ENCODE results near the gene RPP40. TPM values are rescaled to one million over a fixed set of nuclear protein-coding genes. Genes with fewer than 3 reads are reported as not detected.

Gene RPP40
- total and polyA plus RNA-seq, 2 of the 8 experiments (the other 6 are each of a cell fraction or from before 2014, with no cell fraction given): 7.0 to 15.7 TPM

GRCh38 chr6:5011346-5011745 is 7.5 kb upstream of the RPP40 start:
- H4K8ac ChIP-seq (ENCODE audit: extremely low read depth, insufficient read depth, low read length): no peak overlapping the region
- no peak for TF ChIP-seq JUN (IDR thresholded peaks at IDR 0.05; ENCODE audit: low read depth, low read length)
- TF ChIP-seq ATF3 (IDR thresholded peaks at IDR 0.05; ENCODE audit: insufficient read depth, low read depth, low read length): no peak
- TF ChIP-seq SRF (IDR thresholded peaks at IDR 0.05; ENCODE audit: low read depth, low read length): no peak
- TF ChIP-seq SUZ12 (IDR thresholded peaks at IDR 0.05; ENCODE audit: low read length): no peak
- no peak for TF ChIP-seq TAF7 (optimal IDR thresholded peaks at IDR 0.05; ENCODE audit: borderline replicate concordance, low read depth, low read length)
- TF ChIP-seq CBX5 (IDR thresholded peaks at IDR 0.05; ENCODE audit: low read depth, low read length): no peak
- no peak for TF ChIP-seq BRCA1 (IDR thresholded peaks at IDR 0.05; ENCODE audit: low read depth, low read length)
- TF ChIP-seq TCF12 (IDR thresholded peaks at IDR 0.05; ENCODE audit: low read depth, low read length): no peak
- TF ChIP-seq CHD1 (IDR thresholded peaks at IDR 0.05; ENCODE audit: low read depth, low read length): no peak
- no peak for TF ChIP-seq NANOG (IDR thresholded peaks at IDR 0.05; ENCODE audit: insufficient read depth, low read depth, low read length, poor library complexity, severe bottlenecking)
- TF ChIP-seq TAF1 (IDR thresholded peaks at IDR 0.05; ENCODE audit: low read depth, low read length): no peak
- TF ChIP-seq EGR1 (IDR thresholded peaks at IDR 0.05; ENCODE audit: borderline replicate concordance, low read depth, low read length): no peak
- TF ChIP-seq PHF8 (conservative IDR thresholded peaks at IDR 0.05; ENCODE audit: low read depth, low read length): no peak
- TF ChIP-seq RNF2 (IDR thresholded peaks at IDR 0.05; ENCODE audit: borderline replicate concordance, low read depth, low read length, missing control alignments, poor library complexity, severe bottlenecking): no peak
- H3K23me2 ChIP-seq (ENCODE audit: low read depth, low read length): no peaks in the 10 kb centered on the region
- POLR2A ChIA-PET (ENCODE audit: partially characterized antibody): interaction anchor here (0.6 kb wide), 2 partner anchors 64 to 519 kb away, joined by 3 read pairs; no protein-coding TSS in a partner anchor
- H3K14ac ChIP-seq (ENCODE audit: insufficient read length): no peak overlapping the region
- H3K18ac ChIP-seq (ENCODE audit: extremely low read depth, low read length): no peak overlapping the region
- no peak overlapping the region for H2AFZ ChIP-seq (ENCODE audit: low read length)
- H2BK12ac ChIP-seq (ENCODE audit: low read depth, low read length): no peak overlapping the region
- no peak overlapping the region for H2BK20ac ChIP-seq (ENCODE audit: low read length)
- no peak overlapping the region for H4K91ac ChIP-seq (replicated peaks; ENCODE audit: insufficient read length, low read length)
- DNase-seq (ENCODE audit: low read depth in 1 of 2, low spot score in 2 of 2) (no peak), FAIRE-seq (no peak)
- H3K79me1 ChIP-seq (ENCODE audit: low read depth, low read length): no peaks in the 10 kb centered on the region
- no peak overlapping the region for H3K4ac ChIP-seq (replicated peaks; ENCODE audit: insufficient read length, low read depth, low read length)
- WGBS, 2 experiments (ENCODE audit: extremely low coverage in 1 of 2, insufficient coverage in 1 of 2, insufficient read length in 1 of 2, insufficient replicate concordance in 2 of 2, low coverage in 1 of 2, low lambda C conversion rate in 2 of 2, missing lambda C conversion rate in 1 of 2): 78% methylated on average over 12 of the region's 12 CpGs; no CpG with 5 or more reads in 1 of the 2 experiments
- H3K27me3 ChIP-seq (replicated peaks in 1 of 4; ENCODE audit: control insufficient read depth in 3 of 4, extremely low read depth in 1 of 4, insufficient read depth in 3 of 4, low read length in 3 of 4): no peaks in the 10 kb centered on the region; a peak in 1 of 7 replicates
- no peak overlapping the region for H3K56ac ChIP-seq (replicated peaks; ENCODE audit: insufficient read length, low read depth, low read length)
- no peak overlapping the region for H3K27ac ChIP-seq (ENCODE audit: low read depth, low read length)
- H4K5ac ChIP-seq (ENCODE audit: insufficient read length, low read depth, low read length): no peak overlapping the region
- H2BK5ac ChIP-seq (ENCODE audit: low read depth, low read length): no peak overlapping the region
- no peak overlapping the region for H2AK5ac ChIP-seq (ENCODE audit: low read depth, low read length)
- no peak overlapping the region for H3K4me3 ChIP-seq (ENCODE audit: extremely low read depth in 1 of 4, insufficient read depth in 2 of 4, low read depth in 3 of 4, low read length in 4 of 4)
- H3K9ac ChIP-seq (replicated peaks in 1 of 4; ENCODE audit: extremely low read depth in 1 of 4, low read depth in 3 of 4, low read length in 3 of 4): no peak overlapping the region
- CTCF ChIA-PET (ENCODE audit: partially characterized antibody): interaction anchor here (1.1 to 2.0 kb wide), 2 partner anchors 16 to 19 kb away, joined by 3 to 4 read pairs; no protein-coding TSS in a partner anchor
- no peaks in the 10 kb centered on the region for H3K79me2 ChIP-seq (ENCODE audit: control insufficient read depth in 1 of 2, insufficient read depth in 2 of 2, low read length in 2 of 2)
- H3K36me3 ChIP-seq (ENCODE audit: control insufficient read depth in 2 of 4, insufficient read depth in 4 of 4, low read length in 3 of 4): no peaks in the 10 kb centered on the region
- H4K20me1 ChIP-seq (replicated peaks in 1 of 2; ENCODE audit: control insufficient read depth in 1 of 2, insufficient read depth in 2 of 2, low read length in 2 of 2): no peaks in the 10 kb centered on the region
- no peak overlapping the region for H2BK120ac ChIP-seq (replicated peaks; ENCODE audit: low read depth, low read length)
- peaks cover 0 to 2% (median 0%) of the 10 kb centered on the region in 4 experiments; a peak in 1 of 7 replicates for H3K4me1 ChIP-seq (replicated peaks in 1 of 4; ENCODE audit: control insufficient read depth in 3 of 4, insufficient read depth in 4 of 4, low read length in 3 of 4)
- no peak overlapping the region for H3K23ac ChIP-seq (ENCODE audit: insufficient read length)
- no peak overlapping the region for H2BK15ac ChIP-seq (ENCODE audit: low read length)
- no peak overlapping the region for H3K4me2 ChIP-seq (ENCODE audit: insufficient read depth in 1 of 2, low read depth in 2 of 2, low read length in 2 of 2)
- H3K9me3 ChIP-seq (ENCODE audit: insufficient read depth in 2 of 2, low read depth in 1 of 2, low read length in 1 of 2): no peaks in the 10 kb centered on the region
